Activated CD8-positive, alpha-beta memory T cell treated with anti-CD3 and anti-CD28 coated beads, Interleukin-2, amount 50 U/mL, for 24 hours (primary cell): ENCODE results near the gene CFAP69.
"Not testable (repeated sequence)": the region's sequence is repeated elsewhere in the genome, so short reads cannot be mapped to it uniquely, and the experiment has no call there.

Experiments used
- DNase-seq: peaks from one replicate; pipeline ENCODE4 v3.0.0-alpha.2; 2020; ENCODE audit errors: extremely low read depth

CFAP69 gene

GRCh38 chr7:90231304-90231703, 13.7 kb upstream of the CFAP69 start:
- no peak for DNase-seq

GRCh38 chr7:90232430-90232829, 12.5 kb upstream of the CFAP69 start:
- DNase-seq = no peak

- DNase-seq = no peak
Measured at GRCh38 chr7:90233569-90233968, 11.4 kb upstream of the CFAP69 start.

- DNase-seq = no peak
Measured at GRCh38 chr7:90236721-90237289, 8.2 kb upstream of the CFAP69 start.

- no peak for DNase-seq
Measured at GRCh38 chr7:90238022-90238421, 7.0 kb upstream of the CFAP69 start.

- DNase-seq = no peak
Measured at GRCh38 chr7:90238583-90238982, 6.4 kb upstream of the CFAP69 start.

GRCh38 chr7:90239050-90239449, 5.9 kb upstream of the CFAP69 start:
- DNase-seq = no peak

GRCh38 chr7:90239625-90240228, 5.2 kb upstream of the CFAP69 start:
- no peak for DNase-seq

- no peak for DNase-seq
Measured at GRCh38 chr7:90242369-90243168, 2.4 kb upstream of the CFAP69 start.

GRCh38 chr7:90243556-90243955, 1.4 kb upstream of the CFAP69 start:
- no peak for DNase-seq

- DNase-seq = no peak
Measured at GRCh38 chr7:90244565-90244908, 437 bp upstream of the CFAP69 start.

- DNase-seq = no peak
Measured at GRCh38 chr7:90246171-90246570, 1.2 kb downstream of the CFAP69 start.

- DNase-seq = no peak
Measured at GRCh38 chr7:90248706-90249105, 3.7 kb downstream of the CFAP69 start.

- no peak for DNase-seq
Measured at GRCh38 chr7:90250601-90251303, 5.8 kb downstream of the CFAP69 start.

GRCh38 chr7:90251304-90251635, 6.3 kb downstream of the CFAP69 start:
- DNase-seq = no peak

GRCh38 chr7:90256011-90256410, 11.0 kb downstream of the CFAP69 start:
- DNase-seq = not testable (repeated sequence)

- DNase-seq = no peak
Measured at GRCh38 chr7:90256778-90257177, 11.8 kb downstream of the CFAP69 start.

GRCh38 chr7:90261441-90261840, 16.5 kb downstream of the CFAP69 start:
- DNase-seq = no peak

- DNase-seq = no peak
Measured at GRCh38 chr7:90262438-90262837, 17.5 kb downstream of the CFAP69 start.

- no peak for DNase-seq
Measured at GRCh38 chr7:90266808-90267207, 21.8 kb downstream of the CFAP69 start.

GRCh38 chr7:90267263-90267858, 22.4 kb downstream of the CFAP69 start:
- no peak for DNase-seq

GRCh38 chr7:90269163-90269562, 24.2 kb downstream of the CFAP69 start:
- DNase-seq = no peak
